SK-N-SH (cell line): ENCODE results near the gene USP48. TPM values are rescaled to one million over a fixed set of nuclear protein-coding genes. Genes with fewer than 3 reads are reported as not detected.
A peak's percentile ranks its signal among the peaks of the same experiment; 100 is the strongest.

ENCODE experiments used
- CTCF ChIA-PET: fragments of 300-600, 350-600 bp; formaldehyde crosslinking; extraction: SDS; loops from one replicate; lab custom pipeline; 2021; lab: Yijun Ruan, JAX
- POLR2A ChIA-PET: fragments of 350-600 bp; sonication (Branson Sonifier 250); formaldehyde crosslinking; extraction: SDS; loops from one replicate; lab custom pipeline; 2020; ENCODE audit warnings: antibody characterized with exemption, inconsistent platforms; lab: Yijun Ruan, JAX
- DNase-seq: peaks from one replicate; pipeline ENCODE4 v3.0.0; 2012
- H2AFZ ChIP-seq: fragments of 200-600 bp; sonication (generic); 2 replicates; pipeline ENCODE4 v1.8.1; 2016; ENCODE audit warnings: antibody characterized with exemption, mild to moderate bottlenecking, low read depth
- H3F3A ChIP-seq: fragments of 200-600 bp; sonication (generic); replicated peaks from 2 replicates; pipeline ENCODE3; 2016; ENCODE audit warnings: antibody characterized with exemption, mild to moderate bottlenecking; ENCODE audit not compliant: insufficient read depth
- H3K27ac ChIP-seq, 2 experiments: fragments of 200-500 bp in 1 of 2; fragments of 200-600 bp in 1 of 2; sonication (Bioruptor generic) in 1 of 2; sonication (generic), shearing (Covaris generic) in 1 of 2; 2 replicates each; pipeline versions ENCODE4 v1.5.1 to v1.6.1; 2014 to 2016; ENCODE audit warnings: low read depth in 2 of 2, inconsistent platforms in 1 of 2, low read length in 1 of 2, mild to moderate bottlenecking in 1 of 2, mixed read lengths in 1 of 2
- H3K27me3 ChIP-seq: fragments of 200-600 bp; sonication (generic), shearing (Covaris generic); 2 replicates; pipeline ENCODE4 v1.6.1; 2016; ENCODE audit warnings: mixed run types; ENCODE audit not compliant: insufficient read depth
- H3K36me3 ChIP-seq, 2 experiments: fragments of 200-500 bp in 1 of 2; fragments of 200-600 bp in 1 of 2; sonication (Bioruptor generic) in 1 of 2; sonication (generic) in 1 of 2; replicated peaks in 1 of 2; 2 replicates each; pipeline versions ENCODE3 to v1.5.1; 2014 to 2016; ENCODE audit warnings: low read length in 1 of 2, mild to moderate bottlenecking in 1 of 2; ENCODE audit not compliant: insufficient read depth in 2 of 2, control insufficient read depth in 1 of 2
- H3K4me1 ChIP-seq, 2 experiments: fragments of 200-500 bp in 1 of 2; fragments of 200-600 bp in 1 of 2; sonication (Bioruptor generic) in 1 of 2; sonication (generic), shearing (Covaris generic) in 1 of 2; 2 replicates each; pipeline versions ENCODE4 v1.5.1 to v1.6.1; 2014 to 2016; ENCODE audit warnings: low read depth in 1 of 2, low read length in 1 of 2, mixed run types in 1 of 2; ENCODE audit not compliant: insufficient read depth in 2 of 2, control insufficient read depth in 1 of 2
- H3K4me2 ChIP-seq: fragments of 200-600 bp; sonication (generic), shearing (Covaris generic); 2 replicates; pipeline ENCODE4 v1.6.1; 2017; ENCODE audit warnings: mixed run types
- H3K4me3 ChIP-seq, 2 experiments: fragments of 200-500 bp in 1 of 2; fragments of 200-600 bp in 1 of 2; sonication (Bioruptor generic) in 1 of 2; sonication (generic), shearing (Covaris generic) in 1 of 2; 2 replicates each; pipeline versions ENCODE4 v1.5.1 to v1.8.1; 2014 to 2016; ENCODE audit warnings: low read depth in 2 of 2, inconsistent platforms in 1 of 2, low read length in 1 of 2, mild to moderate bottlenecking in 1 of 2, mixed read lengths in 1 of 2, moderate library complexity in 1 of 2
- H3K79me2 ChIP-seq: fragments of 200-600 bp; sonication (generic); 2 replicates; pipeline ENCODE4 v1.8.1; 2017; ENCODE audit warnings: mild to moderate bottlenecking; ENCODE audit not compliant: insufficient read depth
- H3K9ac ChIP-seq: fragments of 200-600 bp; sonication (generic); 2 replicates; pipeline ENCODE4 v1.6.1; 2017; ENCODE audit warnings: mixed run types
- H3K9me2 ChIP-seq: fragments of 200-600 bp; sonication (generic); 2 replicates; pipeline ENCODE4 v1.6.1; 2017; ENCODE audit warnings: mixed run types
- H3K9me3 ChIP-seq: fragments of 200-600 bp; sonication (generic); 2 replicates; pipeline ENCODE4 v1.6.1; 2017; ENCODE audit warnings: mixed run types, mild to moderate bottlenecking, moderate library complexity
- H4K20me1 ChIP-seq: fragments of 200-600 bp; sonication (generic); 2 replicates; pipeline ENCODE4 v1.6.1; 2017; ENCODE audit warnings: mild to moderate bottlenecking, mixed run types; ENCODE audit not compliant: insufficient read depth
- GATA2 ChIP-seq: sonication (generic); formaldehyde crosslinking; IDR thresholded peaks from 2 replicates; pipeline ENCODE4 v1.5.0; 2020; ENCODE audit warnings: mild to moderate bottlenecking, missing genetic modification reagents
- MEF2A ChIP-seq: IDR thresholded peaks from 2 replicates; pipeline ENCODE4 v1.4.0; 2012; ENCODE audit warnings: low read depth, borderline replicate concordance
- NFIC ChIP-seq: IDR thresholded peaks from 2 replicates; pipeline ENCODE4 v1.4.0; 2012; ENCODE audit warnings: borderline replicate concordance
- POLR2AphosphoS5 ChIP-seq: IDR thresholded peaks from 2 replicates; pipeline ENCODE4 v1.6.1; 2012; ENCODE audit warnings: low read depth, low read length
- RCOR1 ChIP-seq: fragments of 150-350 bp; IDR thresholded peaks from 2 replicates; pipeline ENCODE4 v1.6.1; 2017; ENCODE audit warnings: antibody characterized with exemption, low read length
- SIN3A ChIP-seq: IDR thresholded peaks from 2 replicates; pipeline ENCODE4 v1.6.1; 2012; ENCODE audit warnings: low read depth, mild to moderate bottlenecking, low read length, moderate library complexity, borderline replicate concordance
- TEAD4 ChIP-seq: IDR thresholded peaks from 2 replicates; pipeline ENCODE4 v1.4.0; 2012; ENCODE audit warnings: mild to moderate bottlenecking, borderline replicate concordance; ENCODE audit not compliant: insufficient read depth
- whole genome bisulfite sequencing: methylation state at CpG from one replicate; pipeline ENCODE4 v1.1.6; 2017; ENCODE audit warnings: low lambda C conversion rate; 5-methylcytosine and 5-hydroxymethylcytosine counted together
- polyA plus RNA-seq, 3 experiments: library from polyadenylated mRNA; depleted of rRNA; stranded (reverse); fragments of >200 nt; gene quantifications; 2 replicates each; pipeline ENCODE4 v1.2.3, GENCODE V29; 2012
- TF ChIP-seq, protein P1 (sequence below): IDR thresholded peaks from 2 replicates; pipeline ENCODE4 v1.4.0; 2012; ENCODE audit warnings: low read depth, borderline replicate concordance

The USP48 gene
- polyA plus RNA-seq, 1 of the 3 experiments (the other 2 are of a cell fraction): 13.6 TPM

DNA sequence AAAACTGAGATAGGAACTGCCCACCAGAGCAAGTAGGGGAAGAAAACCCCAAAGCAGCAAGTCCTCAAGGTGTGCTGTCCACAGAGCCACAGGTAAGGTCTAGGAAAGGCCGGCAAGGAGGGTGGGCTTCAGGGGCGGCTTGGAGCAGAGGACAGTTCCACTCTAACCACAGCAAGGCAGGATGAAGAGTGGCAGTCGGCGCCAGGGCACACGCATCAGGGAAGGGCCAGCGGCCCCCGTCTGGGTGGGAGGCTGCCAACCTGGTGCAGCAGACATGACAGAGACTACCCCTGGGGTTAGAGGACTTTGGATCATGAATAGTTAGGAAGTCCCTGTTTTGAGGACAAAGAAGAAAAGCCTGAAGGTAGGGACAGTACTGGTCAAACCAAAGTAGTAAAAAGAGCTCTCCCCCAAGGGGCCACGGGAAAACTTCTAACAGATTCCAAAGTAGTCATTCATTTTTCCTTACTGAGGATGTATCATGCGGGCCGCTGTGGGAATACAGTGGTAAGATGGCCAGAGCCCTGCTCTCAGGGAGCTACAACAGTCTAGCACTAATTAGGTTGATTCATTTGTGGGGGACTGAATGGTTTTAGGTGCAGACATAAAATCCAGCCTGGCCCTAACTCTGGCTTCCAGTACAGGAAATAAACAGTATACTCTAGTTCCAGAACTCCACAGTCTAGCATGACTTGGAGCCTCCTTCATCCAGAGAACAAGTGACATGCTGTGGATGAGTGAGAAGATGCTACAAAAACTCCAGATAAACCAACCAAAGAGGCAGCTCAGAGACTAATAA is 110.3 kb downstream of the USP48 start:
- H3K9me2 ChIP-seq: no peaks in the 10 kb centered on the region
- H3F3A ChIP-seq: peaks cover 7% of the 10 kb centered on the region
- no peak overlapping the region for H3K9ac ChIP-seq
- H4K20me1 ChIP-seq: peaks cover 7% of the 10 kb centered on the region; the same call in 1 of the 2 replicates
- DNase-seq: no peak
- ChIA-PET POLR2A (interaction anchor here (1.3 kb wide), 1 partner anchor 12 kb away, joined by 3 read pairs; no protein-coding TSS in a partner anchor), CTCF (interaction anchor here (0.8 to 4.0 kb wide), 8 partner anchors 14 to 393 kb away, joined by 3 to 22 read pairs (median 3); partner anchors contain the start of gene USP48)
- 94% methylated on average over 10 of the region's 10 CpGs for WGBS
- H3K4me3 ChIP-seq: no peak overlapping the region
- no peaks in the 10 kb centered on the region for H3K79me2 ChIP-seq
- peaks cover 9 to 32% of the 10 kb centered on the region in 2 experiments; a peak in 3 of 4 replicates for H3K4me1 ChIP-seq
- TF ChIP-seq RCOR1 (no peak), NFIC (no peak), GATA2 (CRISPR knock-in tag) (no peak), SIN3A (no peak), TEAD4 (no peak)
- no peak overlapping the region; the same call in 1 of the 2 replicates for H3K4me2 ChIP-seq
- H3K36me3 ChIP-seq: peaks cover 6 to 9% of the 10 kb centered on the region in 2 experiments
- no peaks in the 10 kb centered on the region for H3K9me3 ChIP-seq
- peak overlapping the region in 1 of 2 experiments; percentile 62; a peak in 2 of 4 replicates for H3K27ac ChIP-seq
- peaks cover 8% of the 10 kb centered on the region; the same call in 1 of the 2 replicates for H3K27me3 ChIP-seq
- no peak overlapping the region for H2AFZ ChIP-seq

DNA sequence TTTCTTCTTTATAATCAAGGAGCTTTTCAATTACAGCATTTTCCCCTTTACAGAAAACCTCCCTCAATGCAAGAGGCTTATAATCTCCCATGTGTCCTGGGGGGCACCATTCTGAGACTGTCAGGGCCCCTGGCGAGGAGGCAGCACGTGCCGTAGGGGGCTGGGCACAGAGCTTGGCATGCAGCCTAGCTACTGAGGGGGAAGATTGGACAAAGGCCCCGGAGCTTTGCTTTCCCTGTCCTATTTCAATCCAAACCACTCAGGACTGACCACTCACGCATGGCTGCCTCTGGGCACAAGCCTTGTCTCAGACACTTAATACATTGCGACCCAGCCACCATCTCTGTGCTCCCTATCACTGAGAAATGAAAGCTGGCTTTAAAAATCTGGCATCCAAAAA is 111.0 kb downstream of the USP48 start:
- DNase-seq: peak; percentile 78
- Histone ChIP-seq H3K4me1 (peaks cover 9 to 32% of the 10 kb centered on the region in 2 experiments; a peak in 3 of 4 replicates), H3K27ac (peak overlapping the region in 1 of 2 experiments; percentile 55; a peak in 2 of 4 replicates), H3K4me3 (no peak overlapping the region), H3K9me3 (no peaks in the 10 kb centered on the region), H3K79me2 (no peaks in the 10 kb centered on the region), H3K27me3 (peaks cover 8% of the 10 kb centered on the region; the same call in 1 of the 2 replicates), H2AFZ (no peak overlapping the region), H3K9me2 (no peaks in the 10 kb centered on the region), H3K9ac (no peak overlapping the region), H3K4me2 (no peak overlapping the region), H3K36me3 (peaks cover 5 to 6% of the 10 kb centered on the region in 2 experiments), H4K20me1 (peaks cover 7% of the 10 kb centered on the region; the same call in 1 of the 2 replicates), H3F3A (no peaks in the 10 kb centered on the region)
- TF ChIP-seq MEF2A: no peak
- TF ChIP-seq SIN3A: no peak
- no peak for TF ChIP-seq POLR2AphosphoS5
- no peak for TF ChIP-seq TEAD4
- TF ChIP-seq, protein P1, sequence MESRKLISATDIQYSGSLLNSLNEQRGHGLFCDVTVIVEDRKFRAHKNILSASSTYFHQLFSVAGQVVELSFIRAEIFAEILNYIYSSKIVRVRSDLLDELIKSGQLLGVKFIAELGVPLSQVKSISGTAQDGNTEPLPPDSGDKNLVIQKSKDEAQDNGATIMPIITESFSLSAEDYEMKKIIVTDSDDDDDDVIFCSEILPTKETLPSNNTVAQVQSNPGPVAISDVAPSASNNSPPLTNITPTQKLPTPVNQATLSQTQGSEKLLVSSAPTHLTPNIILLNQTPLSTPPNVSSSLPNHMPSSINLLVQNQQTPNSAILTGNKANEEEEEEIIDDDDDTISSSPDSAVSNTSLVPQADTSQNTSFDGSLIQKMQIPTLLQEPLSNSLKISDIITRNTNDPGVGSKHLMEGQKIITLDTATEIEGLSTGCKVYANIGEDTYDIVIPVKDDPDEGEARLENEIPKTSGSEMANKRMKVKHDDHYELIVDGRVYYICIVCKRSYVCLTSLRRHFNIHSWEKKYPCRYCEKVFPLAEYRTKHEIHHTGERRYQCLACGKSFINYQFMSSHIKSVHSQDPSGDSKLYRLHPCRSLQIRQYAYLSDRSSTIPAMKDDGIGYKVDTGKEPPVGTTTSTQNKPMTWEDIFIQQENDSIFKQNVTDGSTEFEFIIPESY: no peak
- POLR2A ChIA-PET: interaction anchor here (1.3 kb wide), 1 partner anchor 11 kb away, joined by 3 read pairs; no protein-coding TSS in a partner anchor
- WGBS: 57% methylated on average over 5 of the region's 6 CpGs
- CTCF ChIA-PET: interaction anchor here (0.8 to 4.0 kb wide), 6 partner anchors 13 to 302 kb away, joined by 3 to 22 read pairs (median 4); partner anchors contain the start of gene USP48
